Neural progenitor cell (in vitro differentiated cells): ENCODE measurements around the gene CNTNAP4.

ENCODE experiments used
- EZH2 ChIP-seq: fragments of 200-600 bp; sonication (generic); IDR thresholded peaks from 2 replicates; pipeline ENCODE4 v1.6.1; 2017; ENCODE audit warnings: antibody characterized with exemption, mild to moderate bottlenecking, moderate library complexity
- EZH2phosphoT487 ChIP-seq: fragments of 200-600 bp; sonication (generic); IDR thresholded peaks from 2 replicates; pipeline ENCODE4 v1.6.1; 2017; ENCODE audit warnings: antibody characterized with exemption
- TF ChIP-seq, protein P1 (sequence below): fragments of 200-600 bp; sonication (generic); IDR thresholded peaks from 2 replicates; pipeline ENCODE4 v1.5.1; 2017; ENCODE audit warnings: antibody characterized with exemption, mild to moderate bottlenecking

- TF ChIP-seq EZH2phosphoT487 (no peak), EZH2 (no peak)
- TF ChIP-seq, protein P1, sequence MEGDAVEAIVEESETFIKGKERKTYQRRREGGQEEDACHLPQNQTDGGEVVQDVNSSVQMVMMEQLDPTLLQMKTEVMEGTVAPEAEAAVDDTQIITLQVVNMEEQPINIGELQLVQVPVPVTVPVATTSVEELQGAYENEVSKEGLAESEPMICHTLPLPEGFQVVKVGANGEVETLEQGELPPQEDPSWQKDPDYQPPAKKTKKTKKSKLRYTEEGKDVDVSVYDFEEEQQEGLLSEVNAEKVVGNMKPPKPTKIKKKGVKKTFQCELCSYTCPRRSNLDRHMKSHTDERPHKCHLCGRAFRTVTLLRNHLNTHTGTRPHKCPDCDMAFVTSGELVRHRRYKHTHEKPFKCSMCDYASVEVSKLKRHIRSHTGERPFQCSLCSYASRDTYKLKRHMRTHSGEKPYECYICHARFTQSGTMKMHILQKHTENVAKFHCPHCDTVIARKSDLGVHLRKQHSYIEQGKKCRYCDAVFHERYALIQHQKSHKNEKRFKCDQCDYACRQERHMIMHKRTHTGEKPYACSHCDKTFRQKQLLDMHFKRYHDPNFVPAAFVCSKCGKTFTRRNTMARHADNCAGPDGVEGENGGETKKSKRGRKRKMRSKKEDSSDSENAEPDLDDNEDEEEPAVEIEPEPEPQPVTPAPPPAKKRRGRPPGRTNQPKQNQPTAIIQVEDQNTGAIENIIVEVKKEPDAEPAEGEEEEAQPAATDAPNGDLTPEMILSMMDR = no peak
Measured at GRCh38 chr16:76441876-76442275, 164.7 kb downstream of the CNTNAP4 start.
